Activated naive CD4-positive, alpha-beta T cell treated with anti-CD3 and anti-CD28 coated beads, Interleukin-2, amount 50 U/mL, for 16 hours (primary cell): ENCODE measurements around the gene NHERF2.

ENCODE experiments used
- DNase-seq: peaks from one replicate; pipeline ENCODE4 v3.0.0-alpha.2; 2020

The NHERF2 gene

GRCh38 chr16:2042171-2042985 lies 15.7 kb downstream of the NHERF2 start:
- DNase-seq, result no peak

DNA sequence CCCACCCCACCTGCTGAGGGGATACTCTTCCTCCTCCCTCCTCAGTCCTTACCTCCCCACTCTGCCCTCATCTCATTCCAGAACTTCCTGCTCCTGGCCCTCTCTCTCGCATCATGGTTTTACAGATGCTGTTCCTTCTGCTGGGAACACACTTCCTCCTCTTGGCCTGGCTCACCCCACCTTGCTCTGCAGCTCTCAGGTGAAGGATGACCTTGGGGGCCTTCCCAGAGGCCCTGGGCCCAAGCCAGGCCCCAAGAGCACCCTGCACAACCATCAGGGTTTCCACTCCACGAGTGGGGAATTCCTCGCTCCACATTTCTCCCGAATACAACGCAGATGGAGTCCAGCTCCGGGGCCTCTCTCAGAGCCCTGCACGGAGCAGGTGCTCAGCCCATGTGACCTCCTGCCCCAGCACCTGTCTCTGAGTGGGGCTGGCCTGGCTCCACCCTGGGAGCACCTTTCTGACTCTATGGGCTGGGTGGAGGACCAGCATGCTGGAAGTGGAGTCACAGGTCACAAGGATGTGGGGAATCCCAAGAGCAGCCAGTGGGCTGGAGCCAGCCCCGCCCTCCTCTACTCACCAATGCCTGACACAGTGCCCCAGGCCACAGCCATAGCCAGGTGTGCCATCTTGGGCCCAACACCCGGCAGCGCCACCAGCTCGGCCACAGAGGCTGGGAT lies 16.4 kb downstream of the NHERF2 start:
- no peak for DNase-seq

DNA sequence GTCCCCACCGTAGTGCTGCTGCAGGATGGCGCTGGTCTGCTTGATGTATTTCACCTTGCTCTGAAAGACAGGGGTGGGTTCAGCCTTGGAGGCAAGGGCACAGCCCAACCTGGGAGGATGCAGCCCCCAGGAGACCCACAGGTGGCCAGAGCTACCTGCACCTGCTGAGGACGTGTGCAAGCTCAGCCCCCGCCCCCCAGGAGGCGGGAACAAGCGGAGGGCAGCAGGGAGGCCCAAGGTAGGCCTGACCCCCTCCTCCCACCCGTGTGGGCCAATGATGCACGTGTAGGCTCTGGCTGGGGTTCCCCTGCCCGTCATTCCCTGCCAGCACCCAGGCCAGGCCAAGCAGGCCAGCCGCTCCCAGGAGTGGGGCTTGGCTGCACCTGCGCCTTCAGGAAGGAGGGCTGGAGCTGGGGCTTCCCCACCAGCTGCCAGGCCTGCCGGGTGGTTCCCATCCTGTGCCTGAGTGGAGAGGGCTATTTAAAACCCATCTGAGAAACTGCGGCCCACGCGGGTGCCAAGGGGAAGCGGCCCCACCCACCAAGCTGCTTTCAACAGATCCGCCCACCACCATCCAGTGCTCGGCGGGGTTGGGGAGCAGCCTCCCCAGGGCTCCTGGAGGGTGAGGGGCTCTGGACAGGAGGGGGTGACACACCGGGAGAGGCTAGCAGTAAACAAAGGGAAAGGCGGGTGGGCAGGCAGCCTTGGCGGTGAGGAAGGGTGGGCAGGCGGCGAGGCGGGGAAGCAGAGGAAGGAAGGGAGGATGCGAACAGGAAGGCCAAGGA lies 17.2 kb downstream of the NHERF2 start:
- DNase-seq, result no peak

DNA sequence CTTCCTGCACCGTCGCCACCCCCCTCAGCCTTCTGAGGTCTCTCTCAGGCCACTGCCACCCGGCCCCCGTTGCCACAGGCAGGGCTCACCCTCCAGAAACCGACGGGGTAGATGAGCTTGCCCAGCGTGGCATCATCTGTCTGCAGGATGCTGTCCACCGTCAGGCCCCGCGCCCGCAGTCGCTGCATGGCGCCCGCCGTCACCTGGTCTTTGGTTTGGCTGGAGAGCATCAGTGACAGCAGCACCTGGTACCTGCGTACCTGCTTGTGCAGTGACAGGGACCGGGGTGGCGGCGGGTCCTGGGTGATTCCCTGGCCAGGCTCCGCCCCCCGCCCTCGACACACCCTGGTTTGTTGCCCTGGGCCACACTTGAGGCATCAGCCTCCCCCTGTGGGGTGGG lies 17.8 kb downstream of the NHERF2 start:
- no peak for DNase-seq

- DNase-seq, result no peak
These were observed 19.5 kb downstream of the NHERF2 start for GRCh38 chr16:2045965-2046892.

- no peak for DNase-seq
These were observed 20.2 kb downstream of the NHERF2 start for GRCh38 chr16:2046893-2047329.

DNA sequence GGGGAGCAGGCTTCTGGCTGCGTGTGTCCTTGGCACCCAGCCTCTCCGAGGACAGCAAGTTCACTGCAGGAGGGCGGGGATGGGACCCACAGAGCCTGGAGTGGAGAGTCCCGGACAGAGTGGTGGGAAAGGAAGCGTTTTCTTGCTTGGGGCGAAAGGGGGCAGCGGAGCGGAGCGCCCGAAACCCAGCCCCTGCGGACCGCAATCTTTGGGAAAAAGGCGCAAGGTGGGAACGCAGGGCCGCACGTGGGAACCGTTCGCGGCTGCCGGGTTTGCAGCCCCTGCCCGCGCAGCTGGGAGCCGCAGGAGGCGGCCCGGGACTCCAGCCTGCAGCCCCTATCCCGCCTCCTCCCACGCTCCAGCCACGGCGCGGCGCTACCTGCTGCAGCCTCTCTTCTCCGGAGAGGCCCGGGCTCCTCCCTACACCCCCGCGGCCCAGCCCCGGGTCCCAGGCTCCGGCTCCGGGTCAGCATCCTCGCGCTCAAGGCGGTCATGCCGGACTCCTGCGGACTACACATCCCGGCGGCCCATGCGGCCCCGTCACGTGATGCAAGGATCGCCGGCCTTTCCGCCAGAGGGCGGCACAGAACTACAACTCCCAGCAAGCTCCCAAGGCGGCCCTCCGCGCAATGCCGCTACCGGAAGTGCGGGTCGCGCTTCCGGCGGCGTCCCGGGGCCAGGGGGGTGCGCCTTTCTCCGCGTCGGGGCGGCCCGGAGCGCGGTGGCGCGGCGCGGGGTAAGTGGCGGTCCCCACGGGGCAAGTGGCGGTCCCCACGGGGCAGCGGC lies 20.8 kb downstream of the NHERF2 start, which contains the start of the genes NTHL1 and TSC2:
Gene NTHL1, minus strand, starts transcription at position 505 of the 786 bp plus-strand sequence. Its CDS starts 11 bp downstream, at position 494.
Gene TSC2, plus strand, starts transcription at position 656 of the 786 bp plus-strand sequence. CDS start 631 bp downstream, outside the sequence.
- DNase-seq, result peak; percentile 93

- DNase-seq, result no peak
These were observed 21.4 kb downstream of the NHERF2 start for GRCh38 chr16:2048116-2048543.

- DNase-seq, result no peak
These were observed 26.5 kb downstream of the NHERF2 start for GRCh38 chr16:2053211-2053610.

GRCh38 chr16:2053897-2054296 lies 27.2 kb downstream of the NHERF2 start:
- no peak for DNase-seq

GRCh38 chr16:2054543-2055245 lies 28.0 kb downstream of the NHERF2 start:
- no peak for DNase-seq

- no peak for DNase-seq
These were observed 29.4 kb downstream of the NHERF2 start for GRCh38 chr16:2056077-2056476.

DNA sequence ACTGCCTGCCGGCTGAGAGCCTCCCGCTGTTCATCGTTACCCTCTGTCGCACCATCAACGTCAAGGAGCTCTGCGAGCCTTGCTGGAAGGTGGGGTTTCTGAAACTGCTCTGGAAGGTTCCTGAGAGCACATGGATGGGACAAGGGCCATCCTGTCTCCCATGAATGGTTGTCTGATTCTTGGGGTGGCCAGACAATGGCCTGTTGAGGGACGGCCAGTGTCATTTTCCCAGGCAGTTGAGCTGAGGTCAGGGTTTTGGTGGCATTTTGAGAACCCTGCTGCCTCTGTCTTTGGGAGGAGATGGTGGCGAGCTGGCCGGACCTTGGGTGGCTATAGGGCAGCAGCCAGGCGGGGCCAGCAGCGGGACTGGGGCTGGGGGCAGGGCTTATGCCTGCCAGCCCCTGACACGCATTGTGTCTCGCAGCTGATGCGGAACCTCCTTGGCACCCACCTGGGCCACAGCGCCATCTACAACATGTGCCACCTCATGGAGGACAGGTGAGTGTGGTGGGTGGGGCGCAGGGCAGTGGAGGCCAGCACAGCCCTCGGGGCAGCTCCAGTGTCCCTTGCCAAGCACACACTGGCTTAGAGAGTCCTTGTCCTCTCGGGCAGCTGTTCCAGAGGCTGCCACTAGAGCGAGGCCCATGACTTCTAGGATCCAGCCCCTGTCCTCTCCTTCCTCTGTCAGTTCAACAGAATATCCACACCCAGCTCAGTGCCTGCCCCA lies 30.1 kb downstream of the NHERF2 start:
- no peak for DNase-seq

- no peak for DNase-seq
These were observed 30.7 kb downstream of the NHERF2 start for GRCh38 chr16:2057438-2057837.

DNA sequence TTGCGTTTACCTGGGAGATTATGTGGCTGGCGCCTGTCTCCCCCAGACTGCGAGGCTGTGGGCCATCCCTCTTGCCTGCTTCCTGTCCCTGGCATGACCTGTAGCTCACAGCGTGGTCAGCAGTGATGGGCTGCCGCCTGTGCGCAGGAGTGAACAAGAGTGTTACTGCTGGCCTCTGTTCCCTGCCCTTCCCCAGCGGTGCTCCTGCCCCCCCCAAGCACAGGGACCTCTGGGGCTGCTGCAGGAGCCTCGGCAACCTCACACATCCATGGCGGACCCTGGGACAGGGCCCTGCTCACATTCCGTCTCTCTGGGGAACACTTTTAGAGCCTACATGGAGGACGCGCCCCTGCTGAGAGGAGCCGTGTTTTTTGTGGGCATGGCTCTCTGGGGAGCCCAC lies 31.7 kb downstream of the NHERF2 start:
- no peak for DNase-seq

DNA sequence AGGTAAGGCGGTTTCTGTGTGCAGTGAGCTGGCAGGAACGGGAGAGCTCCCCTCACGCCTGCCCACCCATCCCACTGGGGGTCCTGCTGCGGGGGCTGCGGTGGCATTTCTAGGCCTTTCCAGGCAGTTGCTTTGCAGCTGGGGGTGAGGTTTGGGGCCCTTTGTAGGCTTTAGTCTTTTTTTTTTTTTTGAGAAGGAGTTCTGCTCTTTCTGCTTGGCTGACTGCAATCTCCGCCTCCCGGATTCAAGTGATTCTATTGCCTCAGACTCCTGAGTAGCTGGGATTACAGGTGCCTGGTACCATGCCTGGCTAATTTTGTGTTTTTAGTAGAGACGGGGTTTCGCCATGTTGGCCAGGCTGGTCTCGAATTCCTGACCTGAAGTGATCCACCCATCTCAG lies 32.2 kb downstream of the NHERF2 start:
- DNase-seq, result no peak

GRCh38 chr16:2060346-2060745 lies 33.6 kb downstream of the NHERF2 start:
- no peak for DNase-seq

- no peak for DNase-seq
These were observed 34.3 kb downstream of the NHERF2 start for GRCh38 chr16:2061023-2061422.

DNA sequence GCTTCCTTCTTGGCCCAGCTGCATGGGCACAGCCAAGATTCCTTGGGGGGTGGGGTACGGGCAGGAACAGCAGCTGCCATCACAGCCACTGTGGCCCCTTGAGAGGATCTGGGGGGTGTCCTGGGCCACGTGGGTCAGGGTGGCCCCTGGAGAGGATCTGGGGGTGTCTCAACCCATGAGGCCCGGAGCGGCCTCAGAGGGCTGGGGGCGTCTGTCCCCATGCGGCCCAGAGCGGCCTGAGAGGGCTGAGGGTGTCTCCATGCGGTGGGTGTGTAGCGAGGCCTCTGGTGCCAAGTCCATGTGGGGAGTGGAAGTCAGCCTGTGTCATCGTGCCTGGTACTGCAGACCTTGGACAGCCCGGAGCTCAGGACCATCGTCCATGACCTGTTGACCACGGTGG lies 34.8 kb downstream of the NHERF2 start:
- DNase-seq, result no peak

GRCh38 chr16:2062801-2063200 lies 36.1 kb downstream of the NHERF2 start:
- no peak for DNase-seq
